Body of pancreas (tissue), 4 donors: ENCODE data around the gene ANGEL2.

Experiments used
- CTCF ChIP-seq, 7 experiments: fragments of 450-650 bp in 4 of 7; fragments of 200-600 bp in 3 of 7; sonication (generic) in 3 of 7; IDR thresholded peaks; one replicate each; pipeline ENCODE4 v1.5.1; 2016 to 2019; ENCODE audit warnings: antibody characterized with exemption in 7 of 7
- POLR2A ChIP-seq, 3 donors: fragments of 450-650 bp; IDR thresholded peaks; one replicate each; pipeline ENCODE4 v1.6.1; 2016; ENCODE audit warnings: antibody characterized with exemption in 3 of 3, mild to moderate bottlenecking in 2 of 3

DNA sequence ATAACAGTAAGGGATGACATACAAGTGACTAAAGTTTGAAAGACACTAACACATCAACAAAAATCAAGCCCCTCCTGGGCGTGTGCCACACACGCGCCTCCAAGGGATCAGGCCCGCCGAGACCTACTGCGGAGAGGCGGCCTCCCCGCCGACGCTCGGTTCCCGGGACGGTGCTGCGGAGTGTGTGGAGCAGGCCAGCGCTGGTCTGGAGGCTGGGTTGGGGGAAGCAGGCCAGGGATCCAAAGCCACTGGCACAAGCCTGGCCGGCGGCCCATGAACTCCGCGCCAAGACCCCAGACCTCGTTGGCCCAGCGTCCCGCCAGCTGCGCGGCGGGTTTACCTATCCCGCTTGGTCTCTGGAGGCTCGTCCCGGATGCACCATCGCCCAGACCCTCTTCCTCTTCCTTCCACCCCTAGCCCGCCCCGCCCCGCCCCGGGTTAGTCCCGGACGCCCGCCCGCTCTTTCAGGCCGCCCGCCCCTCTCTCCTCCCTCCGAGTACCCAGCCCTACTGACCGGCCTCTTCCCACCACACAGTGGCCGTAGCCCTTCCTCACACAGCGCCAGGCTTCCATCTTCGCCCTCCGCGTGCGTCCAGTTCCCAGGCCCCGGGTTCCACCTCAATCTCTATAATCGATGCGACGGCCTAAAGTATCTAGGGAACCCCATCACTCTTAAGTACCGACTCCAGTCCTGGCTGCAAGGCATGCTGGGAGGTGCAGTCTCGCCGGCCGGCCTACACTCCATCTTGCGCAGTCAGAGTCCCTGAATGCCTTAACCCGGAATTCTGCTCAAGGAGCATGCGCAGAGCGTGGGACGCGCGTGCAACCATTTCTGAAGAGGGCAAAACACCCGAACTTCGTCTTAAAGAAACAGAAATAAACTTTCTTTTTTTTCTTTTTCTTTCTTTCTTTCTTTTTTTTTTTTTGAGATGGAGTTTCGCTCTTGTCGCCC lies at the start of gene ANGEL2:
- TF ChIP-seq CTCF (IDR thresholded peaks at IDR 0.05) (no peak), POLR2A (IDR thresholded peaks at IDR 0.05) (peak in 2 of 3 donors; percentile 75)
